ENCODE results near the gene ROR2. TPM values are rescaled to one million over a fixed set of nuclear protein-coding genes. Genes with fewer than 3 reads are reported as not detected.

ROR2 gene
- polyA plus RNA-seq, 3 donors, result not detected

GRCh38 chr9:91930475-91930874, 19.6 kb downstream of the ROR2 start:
- Histone ChIP-seq H3K27ac (ENCODE audit: low read depth in 1 of 2, low read length in 2 of 2) (no peak overlapping the region), H4K20me1 (ENCODE audit: insufficient read depth, low read length) (no peaks in the 10 kb centered on the region), H3K9me3 (replicated peaks in 1 of 2; ENCODE audit: control insufficient read depth in 1 of 2, insufficient read depth in 1 of 2, low read length in 2 of 2) (peaks cover 35 to 38% of the 10 kb centered on the region in 2 donors), H3K27me3 (ENCODE audit: control insufficient read depth in 2 of 2, insufficient read depth in 2 of 2, low read length in 2 of 2) (no peaks in the 10 kb centered on the region), H3K79me2 (ENCODE audit: insufficient read depth, low read length) (no peaks in the 10 kb centered on the region), H3K4me3 (replicated peaks in 1 of 3; ENCODE audit: low read depth in 2 of 3, low read length in 3 of 3) (no peak overlapping the region), H3K4me2 (replicated peaks; ENCODE audit: extremely low read depth, low read length, poor library complexity, severe bottlenecking) (no peak overlapping the region), H3K4me1 (ENCODE audit: control insufficient read depth in 1 of 2, insufficient read depth in 2 of 2, low read length in 2 of 2) (no peaks in the 10 kb centered on the region), H3K9ac (ENCODE audit: insufficient read depth, low read length, poor library complexity, severe bottlenecking) (no peak overlapping the region), H2AFZ (ENCODE audit: insufficient read depth, low read depth, low read length, poor library complexity, severe bottlenecking) (no peak overlapping the region), H3K36me3 (replicated peaks in 1 of 2; ENCODE audit: control insufficient read depth in 1 of 2, insufficient read depth in 2 of 2, low read length in 2 of 2) (no peaks in the 10 kb centered on the region)
- intact Hi-C loops (cut with micrococcal nuclease), result no loop called here
- Mint-ChIP-seq H3K4me1 (no peaks in the 10 kb centered on the region), H3K9me3 (peaks cover 18 to 54% (median 47%) of the 10 kb centered on the region in 7 donors), H3K4me3 (no peak overlapping the region), H3K36me3 (no peaks in the 10 kb centered on the region), H3K27me3 (ENCODE audit: low read depth in 3 of 3) (peaks cover 0 to 3% (median 0%) of the 10 kb centered on the region in 3 donors), H3K27ac (no peak overlapping the region)
- no peak for TF ChIP-seq CTCF (IDR thresholded peaks at IDR 0.05)
- no peak for DNase-seq
- 100% methylated on average over 1 of the region's 3 CpGs for WGBS (ENCODE audit: insufficient coverage)

GRCh38 chr9:91929331-91929730, 20.7 kb downstream of the ROR2 start:
- no peak overlapping the region for H3K4me2 ChIP-seq (replicated peaks; ENCODE audit: extremely low read depth, low read length, poor library complexity, severe bottlenecking)
- DNase-seq, result no peak
- no peaks in the 10 kb centered on the region for H3K36me3 ChIP-seq (replicated peaks in 1 of 2; ENCODE audit: control insufficient read depth in 1 of 2, insufficient read depth in 2 of 2, low read length in 2 of 2)
- intact Hi-C loops (cut with micrococcal nuclease), result no loop called here
- no peak for TF ChIP-seq CTCF (IDR thresholded peaks at IDR 0.05)
- H4K20me1 ChIP-seq (ENCODE audit: insufficient read depth, low read length), result no peaks in the 10 kb centered on the region
- H3K4me3 ChIP-seq (replicated peaks in 1 of 3; ENCODE audit: low read depth in 2 of 3, low read length in 3 of 3), result no peak overlapping the region
- H2AFZ ChIP-seq (ENCODE audit: insufficient read depth, low read depth, low read length, poor library complexity, severe bottlenecking), result no peak overlapping the region
- no peaks in the 10 kb centered on the region for H3K4me1 ChIP-seq (ENCODE audit: control insufficient read depth in 1 of 2, insufficient read depth in 2 of 2, low read length in 2 of 2)
- no peaks in the 10 kb centered on the region for H3K27me3 ChIP-seq (ENCODE audit: control insufficient read depth in 2 of 2, insufficient read depth in 2 of 2, low read length in 2 of 2)
- peaks cover 35 to 38% of the 10 kb centered on the region in 2 donors for H3K9me3 ChIP-seq (replicated peaks in 1 of 2; ENCODE audit: control insufficient read depth in 1 of 2, insufficient read depth in 1 of 2, low read length in 2 of 2)
- Mint-ChIP-seq H3K27ac (peak overlapping the region in 1 of 7 donors; percentile 30), H3K36me3 (no peaks in the 10 kb centered on the region), H3K9me3 (peaks cover 18 to 54% (median 46%) of the 10 kb centered on the region in 7 donors), H3K4me1 (no peaks in the 10 kb centered on the region), H3K27me3 (ENCODE audit: low read depth in 3 of 3) (peaks cover 0 to 2% (median 2%) of the 10 kb centered on the region in 3 donors), H3K4me3 (no peak overlapping the region)
- H3K79me2 ChIP-seq (ENCODE audit: insufficient read depth, low read length), result no peaks in the 10 kb centered on the region
- WGBS (ENCODE audit: insufficient coverage), result 93% methylated on average over 2 of the region's 7 CpGs
- no peak overlapping the region for H3K27ac ChIP-seq (ENCODE audit: low read depth in 1 of 2, low read length in 2 of 2)
- H3K9ac ChIP-seq (ENCODE audit: insufficient read depth, low read length, poor library complexity, severe bottlenecking), result no peak overlapping the region
